Measurements from ENCODE around the gene CD52. TPM values are rescaled to one million over a fixed set of nuclear protein-coding genes. Genes with fewer than 3 reads are reported as not detected.

CD52 gene
- total RNA-seq, 4 donors from 2014 or later = 1.9 to 22.1 (median 9.4) TPM

- Histone ChIP-seq H3K4me3 (no peak overlapping the region), H3K4me1 (peaks cover 0 to 28% (median 0%) of the 10 kb centered on the region in 3 donors), H3K9me3 (no peaks in the 10 kb centered on the region), H3K36me3 (peaks cover 0 to 17% (median 0%) of the 10 kb centered on the region in 3 donors), H3K27me3 (no peaks in the 10 kb centered on the region), H3K27ac (no peak overlapping the region)
- no peak for DNase-seq
- no peak for TF ChIP-seq POLR2A (IDR thresholded peaks at IDR 0.05)
- TF ChIP-seq, protein P1, sequence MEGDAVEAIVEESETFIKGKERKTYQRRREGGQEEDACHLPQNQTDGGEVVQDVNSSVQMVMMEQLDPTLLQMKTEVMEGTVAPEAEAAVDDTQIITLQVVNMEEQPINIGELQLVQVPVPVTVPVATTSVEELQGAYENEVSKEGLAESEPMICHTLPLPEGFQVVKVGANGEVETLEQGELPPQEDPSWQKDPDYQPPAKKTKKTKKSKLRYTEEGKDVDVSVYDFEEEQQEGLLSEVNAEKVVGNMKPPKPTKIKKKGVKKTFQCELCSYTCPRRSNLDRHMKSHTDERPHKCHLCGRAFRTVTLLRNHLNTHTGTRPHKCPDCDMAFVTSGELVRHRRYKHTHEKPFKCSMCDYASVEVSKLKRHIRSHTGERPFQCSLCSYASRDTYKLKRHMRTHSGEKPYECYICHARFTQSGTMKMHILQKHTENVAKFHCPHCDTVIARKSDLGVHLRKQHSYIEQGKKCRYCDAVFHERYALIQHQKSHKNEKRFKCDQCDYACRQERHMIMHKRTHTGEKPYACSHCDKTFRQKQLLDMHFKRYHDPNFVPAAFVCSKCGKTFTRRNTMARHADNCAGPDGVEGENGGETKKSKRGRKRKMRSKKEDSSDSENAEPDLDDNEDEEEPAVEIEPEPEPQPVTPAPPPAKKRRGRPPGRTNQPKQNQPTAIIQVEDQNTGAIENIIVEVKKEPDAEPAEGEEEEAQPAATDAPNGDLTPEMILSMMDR (IDR thresholded peaks at IDR 0.05) = no peak
- 87 to 89% methylated on average over 21 to 22 of the region's 22 CpGs for WGBS, 2 donors
- intact Hi-C loops (cut with DNase I) = no loop called here
These were observed 22.3 kb upstream of the CD52 start for GRCh38 chr1:26295194-26296138.

DNA sequence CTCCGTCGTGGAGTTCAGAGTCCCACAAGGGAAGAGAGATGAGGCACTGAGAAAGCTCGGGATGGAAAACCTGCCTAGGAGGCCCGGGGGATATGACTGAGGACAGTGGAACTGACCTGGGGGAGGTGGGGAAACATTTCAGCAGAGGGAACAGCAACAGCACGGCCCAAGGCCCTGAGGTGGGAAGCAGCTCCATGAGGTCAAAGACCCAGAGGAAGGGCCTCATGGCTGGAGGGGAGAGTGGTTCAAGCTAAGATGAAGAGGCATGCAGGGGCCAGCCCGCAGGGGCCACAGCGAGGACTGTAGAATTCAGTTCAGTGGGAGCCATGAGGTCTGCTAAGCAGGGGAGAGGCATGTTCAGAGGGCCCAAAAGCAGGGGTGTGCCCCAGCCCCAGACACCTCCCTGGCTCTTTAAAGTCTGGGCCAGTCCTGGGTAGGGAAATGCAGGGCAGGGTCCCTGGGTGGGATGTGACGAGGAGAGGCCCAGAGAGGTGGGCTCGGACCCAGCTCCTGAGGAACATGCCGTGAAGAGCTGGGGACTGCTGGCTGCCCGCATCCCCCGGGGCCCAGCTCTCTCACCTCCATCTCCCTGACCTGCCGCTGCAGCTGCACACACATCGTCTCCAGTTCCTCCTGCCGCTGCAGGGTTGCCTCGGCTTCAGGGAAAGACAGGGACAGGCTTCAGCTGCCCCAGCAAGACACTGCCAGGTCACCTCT, 21.3 kb upstream of the CD52 start:
- peaks cover 0 to 17% (median 0%) of the 10 kb centered on the region in 3 donors for H3K4me1 ChIP-seq
- H3K9me3 ChIP-seq = no peaks in the 10 kb centered on the region
- no peak overlapping the region for H3K27ac ChIP-seq
- no peaks in the 10 kb centered on the region for H3K27me3 ChIP-seq
- no peak overlapping the region for H3K4me3 ChIP-seq
- peaks cover 0 to 17% (median 0%) of the 10 kb centered on the region in 3 donors for H3K36me3 ChIP-seq
- 77 to 80% methylated on average over 7 to 14 of the region's 16 CpGs for WGBS, 2 donors
- intact Hi-C loops (cut with DNase I) = no loop called here
- TF ChIP-seq, protein P1 (IDR thresholded peaks at IDR 0.05) = no peak
- TF ChIP-seq POLR2A (IDR thresholded peaks at IDR 0.05) = no peak
- DNase-seq = no peak

DNA sequence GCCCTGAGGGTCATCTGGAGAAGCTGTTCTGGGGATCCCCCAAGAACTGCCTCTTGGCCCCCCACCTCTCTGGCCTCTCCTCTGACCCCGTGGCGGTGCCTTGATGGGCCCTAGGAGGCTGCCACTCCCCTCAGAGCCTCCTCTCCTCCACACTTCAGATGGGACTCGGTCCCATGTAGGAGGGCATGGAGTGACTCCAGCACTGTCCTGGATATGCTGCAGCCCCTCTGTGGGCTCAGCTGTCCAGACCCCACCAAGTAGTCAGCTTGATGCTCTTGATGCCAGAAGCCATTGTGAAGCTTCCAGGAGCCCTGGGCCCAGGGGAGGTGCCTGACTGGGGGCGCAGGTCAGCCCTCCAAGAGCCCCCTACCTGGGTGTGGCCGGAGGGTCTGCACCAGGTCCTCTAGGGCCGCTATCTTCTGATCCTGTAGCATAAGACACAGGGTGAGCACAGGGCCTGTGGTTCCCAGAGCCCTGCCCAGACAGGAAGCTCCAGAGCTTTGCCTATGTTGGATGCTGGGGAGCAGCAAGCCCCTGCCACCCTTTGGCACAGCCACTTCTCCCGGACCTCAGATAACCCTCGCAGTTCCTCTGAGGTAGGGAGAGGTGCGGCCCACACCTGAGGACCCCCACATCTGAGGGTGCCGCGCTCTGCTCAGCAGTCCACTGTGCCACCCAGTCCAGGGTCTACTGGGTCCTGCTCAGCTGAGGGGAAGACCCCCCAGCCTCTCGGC, 20.5 kb upstream of the CD52 start:
- Histone ChIP-seq H3K4me3 (no peak overlapping the region), H3K4me1 (peaks cover 0 to 12% (median 0%) of the 10 kb centered on the region in 3 donors), H3K27me3 (no peaks in the 10 kb centered on the region), H3K27ac (no peak overlapping the region), H3K9me3 (no peaks in the 10 kb centered on the region), H3K36me3 (peaks cover 0 to 17% (median 0%) of the 10 kb centered on the region in 3 donors)
- no peak for DNase-seq
- no peak for TF ChIP-seq POLR2A (IDR thresholded peaks at IDR 0.05)
- TF ChIP-seq, protein P1 (IDR thresholded peaks at IDR 0.05) = no peak
- WGBS, 2 donors = 94% methylated on average over 3 of the region's 12 CpGs; no CpG with 5 or more reads in 1 of the 2 donors
- intact Hi-C loops (cut with DNase I) = no loop called here

- Histone ChIP-seq H3K36me3 (peaks cover 0 to 17% (median 0%) of the 10 kb centered on the region in 3 donors), H3K27me3 (no peaks in the 10 kb centered on the region), H3K4me1 (peaks cover 0 to 12% (median 0%) of the 10 kb centered on the region in 3 donors), H3K9me3 (no peaks in the 10 kb centered on the region), H3K4me3 (no peak overlapping the region), H3K27ac (no peak overlapping the region)
- 64 to 86% methylated on average over 2 of the region's 6 CpGs for WGBS, 2 donors
- intact Hi-C loops (cut with DNase I) = no loop called here
- DNase-seq = no peak
- no peak for TF ChIP-seq POLR2A (IDR thresholded peaks at IDR 0.05)
- TF ChIP-seq, protein P1 (IDR thresholded peaks at IDR 0.05) = no peak
These were observed 20.0 kb upstream of the CD52 start for GRCh38 chr1:26297791-26298124.
